IMR-90 (cell line): ENCODE results near the gene RFPL2. TPM values are rescaled to one million over a fixed set of nuclear protein-coding genes. Genes with fewer than 3 reads are reported as not detected.
A peak's percentile ranks its signal among the peaks of the same experiment; 100 is the strongest.

Experiments used
- ATAC-seq: fragments of 200-7000 bp; cut with Tn5 transposase; 2 replicates; pipeline ENCODE4 v1.9.1; 2020; ENCODE audit warnings: low read depth, mild to moderate bottlenecking, moderate library complexity
- BruUV-seq: library from RNA; stranded (reverse); fragments of 400-500 nt; replicated peaks from 2 replicates; lab custom pipeline; 2021; lab: Mats Ljungman, UMichigan
- CTCF ChIA-PET: fragments of 300-600 bp; formaldehyde crosslinking; extraction: SDS; loops from one replicate; lab custom pipeline; 2021; ENCODE audit warnings: antibody characterized with exemption; lab: Yijun Ruan, JAX
- POLR2A ChIA-PET: fragments of 300-600 bp; sonication (Branson Sonifier 250); formaldehyde crosslinking; loops from one replicate; lab custom pipeline; 2022; ENCODE audit warnings: antibody characterized with exemption; ENCODE audit not compliant: unreplicated experiment; lab: Charles Lee
- DNase-seq: peaks from one replicate; pipeline ENCODE4 v3.0.0; 2013
- H2AFZ ChIP-seq: replicated peaks from 2 replicates; pipeline ENCODE3; 2013; ENCODE audit warnings: low read length, mild to moderate bottlenecking; ENCODE audit not compliant: poor library complexity
- H2AK5ac ChIP-seq: 2 replicates; pipeline ENCODE4 v1.6.1; 2013; ENCODE audit warnings: low read depth, low read length, inconsistent platforms
- H2AK9ac ChIP-seq: replicated peaks from 2 replicates; pipeline ENCODE3; 2013; ENCODE audit warnings: mild to moderate bottlenecking, low read depth, low read length, moderate library complexity; ENCODE audit not compliant: poor library complexity
- H2BK120ac ChIP-seq: 2 replicates; pipeline ENCODE4 v1.6.1; 2013; ENCODE audit warnings: low read depth, low read length, inconsistent platforms
- H2BK15ac ChIP-seq: 3 replicates; pipeline ENCODE4 v1.6.1; 2013; ENCODE audit warnings: low read depth, low read length, inconsistent platforms
- H2BK20ac ChIP-seq: 2 replicates; pipeline ENCODE4 v1.6.1; 2013; ENCODE audit warnings: low read depth, mild to moderate bottlenecking, inconsistent platforms, low read length, moderate library complexity
- H2BK5ac ChIP-seq: 2 replicates; pipeline ENCODE4 v1.6.1; 2013; ENCODE audit warnings: mild to moderate bottlenecking, low read depth, low read length, inconsistent platforms; ENCODE audit not compliant: poor library complexity, severe bottlenecking
- H3K14ac ChIP-seq: replicated peaks from 2 replicates; pipeline ENCODE4 v1.6.1; 2013; ENCODE audit warnings: low read depth, low read length, inconsistent platforms
- H3K18ac ChIP-seq: 2 replicates; pipeline ENCODE4 v1.6.1; 2013; ENCODE audit warnings: low read depth, low read length, control low read depth
- H3K23ac ChIP-seq: 2 replicates; pipeline ENCODE4 v1.6.1; 2013; ENCODE audit warnings: low read depth, low read length, inconsistent platforms
- H3K27ac ChIP-seq: 2 replicates; pipeline ENCODE4 v1.5.1; 2013; ENCODE audit warnings: mild to moderate bottlenecking, control low read depth, low read length; ENCODE audit not compliant: insufficient read depth
- H3K27me3 ChIP-seq: 2 replicates; pipeline ENCODE4 v1.6.1; 2013; ENCODE audit warnings: low read length; ENCODE audit not compliant: control insufficient read depth, insufficient read depth
- H3K36me3 ChIP-seq: 2 replicates; pipeline ENCODE4 v1.6.1; 2013; ENCODE audit warnings: low read length, mixed read lengths; ENCODE audit not compliant: control insufficient read depth, insufficient read depth
- H3K4ac ChIP-seq: 2 replicates; pipeline ENCODE4 v1.6.1; 2013; ENCODE audit warnings: low read depth, low read length, inconsistent platforms
- H3K4me1 ChIP-seq: 2 replicates; pipeline ENCODE4 v1.6.1; 2013; ENCODE audit warnings: low read length, mixed read lengths; ENCODE audit not compliant: control insufficient read depth, insufficient read depth
- H3K4me2 ChIP-seq: 2 replicates; pipeline ENCODE4 v1.6.1; 2013; ENCODE audit warnings: low read depth, mild to moderate bottlenecking, control low read depth, low read length, moderate library complexity
- H3K4me3 ChIP-seq: 2 replicates; pipeline ENCODE4 v1.5.1; 2013; ENCODE audit warnings: low read depth, mild to moderate bottlenecking, control low read depth, low read length, moderate library complexity; ENCODE audit not compliant: insufficient read depth
- H3K56ac ChIP-seq: 2 replicates; pipeline ENCODE4 v1.6.1; 2013; ENCODE audit warnings: low read length, inconsistent platforms; ENCODE audit not compliant: insufficient read depth; ENCODE audit errors: extremely low read depth
- H3K79me1 ChIP-seq, 2 experiments: 2 replicates each; pipeline ENCODE4 v1.6.1; 2013; ENCODE audit warnings: low read length in 2 of 2, inconsistent platforms in 1 of 2, low read depth in 1 of 2
- H3K9ac ChIP-seq: 2 replicates; pipeline ENCODE4 v1.6.1; 2013; ENCODE audit warnings: low read depth, low read length, control low read depth
- H3K9me1 ChIP-seq: 2 replicates; pipeline ENCODE4 v1.6.1; 2013; ENCODE audit warnings: low read length, inconsistent platforms; ENCODE audit not compliant: insufficient read depth
- H3K9me3 ChIP-seq: 2 replicates; pipeline ENCODE4 v1.6.1; 2013; ENCODE audit warnings: low read length; ENCODE audit not compliant: control insufficient read depth, insufficient read depth
- H4K20me1 ChIP-seq: 2 replicates; pipeline ENCODE4 v1.6.1; 2013; ENCODE audit warnings: low read length, inconsistent platforms; ENCODE audit not compliant: insufficient read depth
- H4K5ac ChIP-seq: 2 replicates; pipeline ENCODE4 v1.6.1; 2013; ENCODE audit warnings: mild to moderate bottlenecking, low read depth, low read length, control low read depth
- H4K8ac ChIP-seq, 2 experiments: 2 replicates each; pipeline ENCODE4 v1.6.1; 2013; ENCODE audit warnings: low read depth in 2 of 2, low read length in 2 of 2, control low read depth in 1 of 2, inconsistent platforms in 1 of 2
- H4K91ac ChIP-seq: 2 replicates; pipeline ENCODE4 v1.6.1; 2013; ENCODE audit warnings: low read depth, low read length, inconsistent platforms; ENCODE audit not compliant: insufficient read depth
- BHLHE40 ChIP-seq: fragments of 150-350 bp; IDR thresholded peaks from 2 replicates; pipeline ENCODE4 v1.6.1; 2016; ENCODE audit warnings: mild to moderate bottlenecking, low read depth, low read length
- CEBPB ChIP-seq: IDR thresholded peaks from 2 replicates; pipeline ENCODE4 v1.6.1; 2012; ENCODE audit warnings: low read depth, low read length, improper control_type of control experiment
- CHD1 ChIP-seq: IDR thresholded peaks from 2 replicates; pipeline ENCODE4 v1.6.1; 2012; ENCODE audit warnings: low read depth, low read length, improper control_type of control experiment
- FOS ChIP-seq: fragments of 150-350 bp; IDR thresholded peaks from 2 replicates; pipeline ENCODE4 v1.6.1; 2016; ENCODE audit warnings: low read depth, low read length
- MAFK ChIP-seq: IDR thresholded peaks from 2 replicates; pipeline ENCODE4 v1.6.1; 2012; ENCODE audit warnings: low read depth, low read length, improper control_type of control experiment
- MAZ ChIP-seq: IDR thresholded peaks from 2 replicates; pipeline ENCODE4 v1.6.1; 2012; ENCODE audit warnings: low read depth, mild to moderate bottlenecking, low read length, improper control_type of control experiment, moderate library complexity, borderline replicate concordance
- NFE2L2 ChIP-seq: fragments of 150-350 bp; IDR thresholded peaks from 2 replicates; pipeline ENCODE4 v1.6.1; 2016; ENCODE audit warnings: low read depth, mild to moderate bottlenecking, low read length
- RCOR1 ChIP-seq: IDR thresholded peaks from 2 replicates; pipeline ENCODE4 v1.6.1; 2012; ENCODE audit warnings: mild to moderate bottlenecking, low read length, improper control_type of control experiment; ENCODE audit not compliant: insufficient replicate concordance
- RFX5 ChIP-seq: IDR thresholded peaks from 2 replicates; pipeline ENCODE4 v1.8.0; 2012; ENCODE audit warnings: low read depth, mild to moderate bottlenecking, low read length, moderate library complexity
- SMC3 ChIP-seq: fragments of 150-350 bp; IDR thresholded peaks from 2 replicates; pipeline ENCODE4 v1.6.1; 2016; ENCODE audit warnings: low read depth, mild to moderate bottlenecking, antibody characterized with exemption, low read length, moderate library complexity
- WGBS, 2 experiments: methylation state at CpG; one replicate each; pipeline versions ENCODE4 v1.1.5 to v1.1.7; 2013; ENCODE audit warnings: missing lambda C conversion rate in 2 of 2; ENCODE audit not compliant: insufficient read length in 1 of 2; ENCODE audit errors: extremely low coverage in 2 of 2; 5-methylcytosine and 5-hydroxymethylcytosine counted together
- dilution Hi-C: fragments of 300-500 bp; cut with HindIII; formaldehyde crosslinking; loops from one replicate; pipeline ENCODE4 v1.14.3; 2018; ENCODE audit warnings: low sequenced_read_pairs; ENCODE audit not compliant: unreplicated experiment
- in situ Hi-C: fragments of 300-500 bp; cut with MboI; formaldehyde crosslinking; loops from 3 replicates; pipeline ENCODE4 v1.14.3; 2019; ENCODE audit warnings: low sequenced_read_pairs, inconsistent platforms, mixed read lengths
- intact Hi-C: fragments of 100-400 bp; cut with micrococcal nuclease; formaldehyde crosslinking; loops from 2 replicates; pipeline ENCODE4 v1.10.0; 2022
- polyA plus RNA-seq, 3 experiments: library from polyadenylated mRNA; depleted of rRNA; stranded (reverse); fragments of >200 nt; gene quantifications; 2 replicates each; pipeline ENCODE4 v1.2.3, GENCODE V29; 2012; ENCODE audit warnings: low replicate concordance in 1 of 3
- total RNA-seq: library from RNA; depleted of rRNA; stranded (reverse); fragments of >200 nt; gene quantifications from 2 replicates; pipeline ENCODE4 v1.2.3, GENCODE V29; 2012
- TF ChIP-seq, protein P1 (sequence below): fragments of 150-350 bp; IDR thresholded peaks from 2 replicates; pipeline ENCODE4 v1.6.1; 2017; ENCODE audit warnings: mild to moderate bottlenecking, antibody characterized with exemption, low read length, low read depth
- TF ChIP-seq, protein P2 (sequence below): fragments of 150-350 bp; IDR thresholded peaks from 2 replicates; pipeline ENCODE4 v1.6.1; 2016; ENCODE audit warnings: low read depth, mild to moderate bottlenecking, low read length, moderate library complexity, borderline replicate concordance

RFPL2 gene
- total and polyA plus RNA-seq, 2 of the 4 experiments (the other 2 are of a cell fraction) = not detected

GRCh38 chr22:32203181-32204039 is 1.5 kb downstream of the RFPL2 start:
- Histone ChIP-seq H3K9me3 (no peaks in the 10 kb centered on the region), H3K27ac (no peak overlapping the region), H3K4ac (no peak overlapping the region), H3K18ac (no peak overlapping the region), H2BK15ac (no peak overlapping the region), H2BK5ac (no peak overlapping the region), H3K23ac (no peak overlapping the region), H2AFZ (no peak overlapping the region), H3K4me2 (no peak overlapping the region), H3K9ac (no peak overlapping the region), H3K9me1 (no peaks in the 10 kb centered on the region), H3K79me1 (no peaks in the 10 kb centered on the region), H2BK120ac (no peak overlapping the region), H4K5ac (no peak overlapping the region), H3K4me3 (no peak overlapping the region), H3K14ac (no peak overlapping the region), H2AK5ac (no peak overlapping the region), H3K4me1 (no peaks in the 10 kb centered on the region), H3K56ac (no peak overlapping the region), H4K91ac (no peak overlapping the region), H4K8ac (no peak overlapping the region), H3K36me3 (no peaks in the 10 kb centered on the region), H3K27me3 (peaks cover 18% of the 10 kb centered on the region; the same call in 1 of the 2 replicates), H2BK20ac (no peak overlapping the region), H2AK9ac (no peak overlapping the region), H4K20me1 (no peaks in the 10 kb centered on the region)
- dilution Hi-C loops = no loop called here
- in situ Hi-C loops = no loop called here
- no TSS peak for BruUV-seq
- TF ChIP-seq FOS (no peak), MAZ (no peak), BHLHE40 (no peak), RFX5 (no peak), RCOR1 (no peak), CHD1 (no peak), SMC3 (no peak), NFE2L2 (no peak), CEBPB (no peak), MAFK (no peak)
- TF ChIP-seq, protein P1, sequence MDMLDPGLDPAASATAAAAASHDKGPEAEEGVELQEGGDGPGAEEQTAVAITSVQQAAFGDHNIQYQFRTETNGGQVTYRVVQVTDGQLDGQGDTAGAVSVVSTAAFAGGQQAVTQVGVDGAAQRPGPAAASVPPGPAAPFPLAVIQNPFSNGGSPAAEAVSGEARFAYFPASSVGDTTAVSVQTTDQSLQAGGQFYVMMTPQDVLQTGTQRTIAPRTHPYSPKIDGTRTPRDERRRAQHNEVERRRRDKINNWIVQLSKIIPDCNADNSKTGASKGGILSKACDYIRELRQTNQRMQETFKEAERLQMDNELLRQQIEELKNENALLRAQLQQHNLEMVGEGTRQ = no peak
- TF ChIP-seq, protein P2, sequence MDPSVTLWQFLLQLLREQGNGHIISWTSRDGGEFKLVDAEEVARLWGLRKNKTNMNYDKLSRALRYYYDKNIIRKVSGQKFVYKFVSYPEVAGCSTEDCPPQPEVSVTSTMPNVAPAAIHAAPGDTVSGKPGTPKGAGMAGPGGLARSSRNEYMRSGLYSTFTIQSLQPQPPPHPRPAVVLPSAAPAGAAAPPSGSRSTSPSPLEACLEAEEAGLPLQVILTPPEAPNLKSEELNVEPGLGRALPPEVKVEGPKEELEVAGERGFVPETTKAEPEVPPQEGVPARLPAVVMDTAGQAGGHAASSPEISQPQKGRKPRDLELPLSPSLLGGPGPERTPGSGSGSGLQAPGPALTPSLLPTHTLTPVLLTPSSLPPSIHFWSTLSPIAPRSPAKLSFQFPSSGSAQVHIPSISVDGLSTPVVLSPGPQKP = no peak
- DNase-seq (no peak), ATAC-seq (0 out of 2 replicates have a peak, but pooled peaks have one; percentile 10)
- WGBS, 2 experiments = 29% methylated on average over 19 of the region's 53 CpGs; no CpG with 5 or more reads in 1 of the 2 experiments
- CTCF ChIA-PET = no interaction called here
- intact Hi-C loops = no loop called here
- POLR2A ChIA-PET = no interaction called here
